ENCODE data around the gene ENO2.
A peak's percentile ranks its signal among the peaks of the same experiment; 100 is the strongest.
"Not testable (repeated sequence)": the region's sequence is repeated elsewhere in the genome, so short reads cannot be mapped to it uniquely, and the experiment has no call there.

The ENO2 gene

GRCh38 chr12:6914246-6914946 is at the start of gene ENO2:
Gene ENO2, plus strand, starts transcription at chr12:6914580. Its CDS starts 1,253 bp downstream, at chr12:6915833.
- in situ Hi-C loops (cut with HindIII; ENCODE audit: low sequenced_read_pairs) = no loop called here

DNA sequence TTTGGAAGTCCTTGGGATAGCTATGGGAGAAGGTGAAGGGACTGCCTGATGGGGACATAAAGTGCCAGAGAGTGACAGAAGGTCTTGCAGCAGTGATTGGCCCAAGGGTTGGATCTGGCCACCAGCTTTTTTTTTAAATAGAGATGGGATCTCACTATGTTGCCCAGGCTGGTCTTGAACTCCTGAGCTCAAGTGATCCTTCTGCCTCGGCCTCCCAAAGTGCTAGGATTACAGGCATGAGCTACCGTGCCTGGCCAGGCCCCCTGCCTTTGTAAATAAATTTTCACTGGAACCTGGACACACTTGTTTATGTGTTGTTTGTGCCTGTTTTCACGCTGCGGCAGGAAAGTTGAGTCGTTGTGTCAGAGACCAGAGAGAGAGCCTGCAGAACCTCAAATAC is 49.1 kb upstream of the ENO2 start:
- DNase-seq (ENCODE audit: low read depth); H3K4me3 ChIP-seq (ENCODE audit: low read depth, low read length); in situ Hi-C loops (cut with HindIII; ENCODE audit: low sequenced_read_pairs): not testable (repeated sequence)

More at GRCh38 chr12:6914246-6914946, at the start of gene ENO2:
- no peak for TF ChIP-seq CTCF (IDR thresholded peaks at IDR 0.05; ENCODE audit: low read depth, low read length, missing control alignments)
- no peak for DNase-seq (ENCODE audit: low read depth)
- peak within 1 kb of the TSS; percentile 53 for H3K4me3 ChIP-seq (ENCODE audit: low read depth, low read length)

GRCh38 chr12:6866163-6866919 is 48.0 kb upstream of the ENO2 start:
- peak overlapping the region; percentile 90 for H3K4me3 ChIP-seq (ENCODE audit: low read depth, low read length)
- no peak for DNase-seq (ENCODE audit: low read depth)
- no peak for TF ChIP-seq CTCF (IDR thresholded peaks at IDR 0.05; ENCODE audit: low read depth, low read length, missing control alignments)
- in situ Hi-C loops (cut with HindIII; ENCODE audit: low sequenced_read_pairs) = no loop called here

GRCh38 chr12:6866920-6867412 is 47.4 kb upstream of the ENO2 start:
- H3K4me3 ChIP-seq (ENCODE audit: low read depth, low read length) = peak overlapping the region; percentile 90
- in situ Hi-C loops (cut with HindIII; ENCODE audit: low sequenced_read_pairs) = no loop called here
- no peak for DNase-seq (ENCODE audit: low read depth)
- no peak for TF ChIP-seq CTCF (IDR thresholded peaks at IDR 0.05; ENCODE audit: low read depth, low read length, missing control alignments)

DNA sequence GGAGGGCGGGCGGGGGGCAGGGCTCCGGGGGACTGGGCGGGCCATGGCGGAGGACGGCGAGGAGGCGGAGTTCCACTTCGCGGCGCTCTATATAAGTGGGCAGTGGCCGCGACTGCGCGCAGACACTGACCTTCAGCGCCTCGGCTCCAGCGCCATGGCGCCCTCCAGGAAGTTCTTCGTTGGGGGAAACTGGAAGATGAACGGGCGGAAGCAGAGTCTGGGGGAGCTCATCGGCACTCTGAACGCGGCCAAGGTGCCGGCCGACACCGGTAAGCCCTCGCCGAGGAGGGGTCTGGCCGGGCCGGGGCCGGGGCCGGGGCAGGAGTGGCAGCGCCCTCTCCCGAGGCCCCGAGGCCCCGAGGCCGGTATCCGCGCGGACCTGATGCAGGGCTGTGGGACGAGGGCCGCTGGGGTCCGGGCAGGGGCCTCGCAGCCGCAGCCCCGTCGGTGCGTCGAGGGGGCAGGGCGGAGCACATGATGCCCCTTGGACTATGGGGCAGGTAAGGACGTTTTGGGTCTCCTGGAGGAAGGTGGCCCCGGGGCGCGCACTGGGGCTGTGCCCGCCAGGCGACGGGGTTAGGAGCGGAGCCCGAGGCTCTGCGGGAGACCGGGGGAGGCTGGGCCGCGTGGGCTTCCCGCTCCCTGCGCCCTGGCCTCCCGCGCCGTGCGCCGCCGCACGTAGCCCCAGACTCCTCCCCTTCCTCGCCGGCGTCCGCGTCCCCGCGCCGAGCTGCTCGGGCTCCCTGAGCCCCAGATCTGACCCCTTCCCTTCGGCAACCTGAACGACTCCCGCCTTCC is 46.8 kb upstream of the ENO2 start, which contains the start of gene TPI1:
TPI1 (plus strand) TSS at position 119 of the 798 bp plus-strand sequence; CDS start at position 155, 36 bp downstream.
- in situ Hi-C loops (cut with HindIII; ENCODE audit: low sequenced_read_pairs) = no loop called here
- peak; percentile 33 for DNase-seq (ENCODE audit: low read depth)
- TF ChIP-seq CTCF (IDR thresholded peaks at IDR 0.05; ENCODE audit: low read depth, low read length, missing control alignments) = no peak
- peak within 1 kb of the TSS; percentile 90 for H3K4me3 ChIP-seq (ENCODE audit: low read depth, low read length)

- no peak for DNase-seq (ENCODE audit: low read depth)
- H3K4me3 ChIP-seq (ENCODE audit: low read depth, low read length) = peak overlapping the region; percentile 90
- in situ Hi-C loops (cut with HindIII; ENCODE audit: low sequenced_read_pairs) = no loop called here
- peak; percentile 42 for TF ChIP-seq CTCF (IDR thresholded peaks at IDR 0.05; ENCODE audit: low read depth, low read length, missing control alignments)
Measured at GRCh38 chr12:6868211-6869048, 46.0 kb upstream of the ENO2 start.

All from astrocyte of the cerebellum (primary cell).